Endothelial cell of umbilical vein (primary cell): ENCODE results near the gene SIRT2. TPM values are rescaled to one million over a fixed set of nuclear protein-coding genes. Genes with fewer than 3 reads are reported as not detected.

ENCODE experiments used
- BruUV-seq: library from RNA; stranded (reverse); fragments of 400-500 nt; replicated peaks from 2 replicates; lab custom pipeline; 2021; lab: Mats Ljungman, UMichigan
- CTCF ChIA-PET: fragments of 300-600, 350-600 bp; sonication (Branson Sonifier 250); formaldehyde crosslinking; loops from one replicate; lab custom pipeline; 2021; ENCODE audit warnings: antibody characterized with exemption, inconsistent platforms; lab: Charles Lee
- POLR2A ChIA-PET: fragments of 300-600, 350-600 bp; sonication (Branson Sonifier 250); formaldehyde crosslinking; loops from one replicate; lab custom pipeline; 2021; ENCODE audit warnings: antibody characterized with exemption, inconsistent platforms; lab: Charles Lee
- DNase-seq: peaks from one replicate; pipeline ENCODE4 v3.0.0-alpha.2; 2011; ENCODE audit warnings: low read depth, low spot score
- FAIRE-seq: peaks from 2 replicates; lab custom pipeline; 2011; peaks lifted over from hg19 to GRCh38; lab: Jason Lieb, UNC
- H2AFZ ChIP-seq: 2 replicates; pipeline ENCODE4 v1.6.0; 2012; ENCODE audit warnings: low read depth, low read length, control low read depth, inconsistent platforms
- H3K27ac ChIP-seq: 2 replicates; pipeline ENCODE4 v1.5.1; 2011; ENCODE audit warnings: low read depth, mild to moderate bottlenecking, control low read depth, low read length, moderate library complexity; ENCODE audit not compliant: insufficient read depth
- H3K27me3 ChIP-seq, 2 experiments: 2 replicates each; pipeline versions ENCODE4 v1.6.0 to v1.6.1; 2011; ENCODE audit warnings: low read length in 2 of 2, mixed read lengths in 1 of 2; ENCODE audit not compliant: control insufficient read depth in 2 of 2, insufficient read depth in 2 of 2
- H3K36me3 ChIP-seq, 2 experiments: 2 replicates in 1 of 2; 3 replicates in 1 of 2; pipeline ENCODE4 v1.5.1; 2011; ENCODE audit warnings: low read length in 2 of 2, mild to moderate bottlenecking in 1 of 2, moderate library complexity in 1 of 2; ENCODE audit not compliant: control insufficient read depth in 2 of 2, insufficient read depth in 2 of 2; ENCODE audit errors: extremely low read depth in 1 of 2
- H3K4me1 ChIP-seq: 3 replicates; pipeline ENCODE4 v1.5.1; 2011; ENCODE audit warnings: mild to moderate bottlenecking, low read length; ENCODE audit not compliant: control insufficient read depth, insufficient read depth; ENCODE audit errors: extremely low read depth
- H3K4me2 ChIP-seq: 2 replicates; pipeline ENCODE4 v1.6.1; 2011; ENCODE audit warnings: low read length, control low read depth, mixed read lengths; ENCODE audit not compliant: insufficient read depth
- H3K4me3 ChIP-seq, 3 experiments: fragments of 200-600 bp in 1 of 3; sonication (generic), shearing (Covaris generic) in 1 of 3; replicated peaks in 1 of 3; 2 replicates each; pipeline ENCODE4 v1.5.1; 2011 to 2016; ENCODE audit warnings: control low read depth in 3 of 3, low read length in 3 of 3, mild to moderate bottlenecking in 2 of 3, inconsistent platforms in 1 of 3, low read depth in 1 of 3, moderate library complexity in 1 of 3; ENCODE audit not compliant: insufficient read depth in 1 of 3
- H3K79me2 ChIP-seq: 2 replicates; pipeline ENCODE4 v1.6.0; 2012; ENCODE audit warnings: low read length, inconsistent platforms; ENCODE audit not compliant: control insufficient read depth, insufficient read depth
- H3K9ac ChIP-seq: replicated peaks from 2 replicates; pipeline ENCODE3; 2011; ENCODE audit warnings: low read length, control low read depth; ENCODE audit not compliant: insufficient read depth; ENCODE audit errors: extremely low read depth
- H3K9me1 ChIP-seq: replicated peaks from 3 replicates; pipeline ENCODE4 v1.6.0; 2011; ENCODE audit warnings: mild to moderate bottlenecking, low read length; ENCODE audit not compliant: control insufficient read depth, insufficient read depth; ENCODE audit errors: extremely low read depth
- H3K9me3 ChIP-seq: replicated peaks from 2 replicates; pipeline ENCODE4 v1.5.1; 2012; ENCODE audit warnings: low read length, inconsistent platforms; ENCODE audit not compliant: control insufficient read depth, insufficient read depth
- H4K20me1 ChIP-seq: replicated peaks from 2 replicates; pipeline ENCODE3; 2011; ENCODE audit warnings: mild to moderate bottlenecking, low read length; ENCODE audit not compliant: control insufficient read depth, insufficient read depth; ENCODE audit errors: extremely low read depth
- EZH2 ChIP-seq: IDR thresholded peaks from 2 replicates; pipeline ENCODE4 v1.6.1; 2012; ENCODE audit warnings: borderline replicate concordance, low read depth, mild to moderate bottlenecking, moderate library complexity, low read length, inconsistent platforms; ENCODE audit not compliant: severe bottlenecking
- FOS ChIP-seq: IDR thresholded peaks from 2 replicates; pipeline ENCODE4 v1.6.1; 2011; ENCODE audit warnings: mild to moderate bottlenecking, low read length, moderate library complexity, borderline replicate concordance; ENCODE audit not compliant: insufficient read depth
- GATA2 ChIP-seq: IDR thresholded peaks from 2 replicates; pipeline ENCODE4 v1.7.0; 2011; ENCODE audit warnings: low read depth, mild to moderate bottlenecking, moderate library complexity, mixed read lengths, low read length; ENCODE audit not compliant: insufficient read length, insufficient read depth
- JUN ChIP-seq: IDR thresholded peaks from 2 replicates; pipeline ENCODE4 v1.6.1; 2011; ENCODE audit warnings: borderline replicate concordance, low read depth; ENCODE audit not compliant: insufficient read length, insufficient read depth
- MYC ChIP-seq: IDR thresholded peaks from one replicate; pipeline ENCODE4 v1.6.1; 2011; ENCODE audit warnings: mild to moderate bottlenecking, low read depth, low read length
- POLR2A ChIP-seq: IDR thresholded peaks from 2 replicates; pipeline ENCODE4 v1.6.1; 2012; ENCODE audit warnings: low read depth, mild to moderate bottlenecking, control low read depth, low read length
- POLR2AphosphoS5 ChIP-seq: IDR thresholded peaks from 2 replicates; pipeline ENCODE4 v1.6.1; 2012; ENCODE audit warnings: low read depth, mild to moderate bottlenecking, control low read depth, low read length, moderate library complexity; ENCODE audit not compliant: insufficient read depth
- dilution Hi-C: fragments of 300-500 bp; cut with MboI; formaldehyde crosslinking; loops from one replicate; pipeline ENCODE4 v1.15.0; 2019; ENCODE audit warnings: low sequenced_read_pairs; ENCODE audit not compliant: extremely low pct_ligation_motif_present
- intact Hi-C: fragments of 100-400 bp; cut with micrococcal nuclease; formaldehyde crosslinking; loops from one replicate; pipeline ENCODE4 v1.10.0; 2022
- polyA plus RNA-seq, 4 experiments: library from polyadenylated mRNA; depleted of rRNA in 3 of 4; stranded (reverse) in 3 of 4; unstranded in 1 of 4; fragments of >200 nt; gene quantifications; 2 replicates each; pipeline versions ENCODE4 v1.2.1 to v1.2.3, GENCODE V29; 2011 to 2012; ENCODE audit warnings: missing spikeins in 1 of 4
- total RNA-seq: library from RNA; stranded (reverse); gene quantifications from 2 replicates; pipeline ENCODE4 v1.2.3, GENCODE V29; 2021
- TF ChIP-seq, protein P1 (sequence below), 2 donors: IDR thresholded peaks; 1 replicate in 1 of 2; 2 replicates in 1 of 2; pipeline ENCODE4 v1.5.1; 2011; ENCODE audit warnings: low read length in 2 of 2, mild to moderate bottlenecking in 2 of 2, moderate library complexity in 2 of 2, control low read depth in 1 of 2, inconsistent platforms in 1 of 2, low read depth in 1 of 2; ENCODE audit not compliant: insufficient read depth in 1 of 2; ENCODE audit errors: extremely low read depth in 1 of 2
- TF ChIP-seq, protein P2 (sequence below): IDR thresholded peaks from 2 replicates; pipeline ENCODE4 v1.6.1; 2011; ENCODE audit not compliant: insufficient read depth, insufficient read length

SIRT2 gene
- total and polyA plus RNA-seq, 2 donors (not counting 3 experiments of a cell fraction or from before 2014, with no cell fraction given), result 47.6 to 72.5 TPM

DNA sequence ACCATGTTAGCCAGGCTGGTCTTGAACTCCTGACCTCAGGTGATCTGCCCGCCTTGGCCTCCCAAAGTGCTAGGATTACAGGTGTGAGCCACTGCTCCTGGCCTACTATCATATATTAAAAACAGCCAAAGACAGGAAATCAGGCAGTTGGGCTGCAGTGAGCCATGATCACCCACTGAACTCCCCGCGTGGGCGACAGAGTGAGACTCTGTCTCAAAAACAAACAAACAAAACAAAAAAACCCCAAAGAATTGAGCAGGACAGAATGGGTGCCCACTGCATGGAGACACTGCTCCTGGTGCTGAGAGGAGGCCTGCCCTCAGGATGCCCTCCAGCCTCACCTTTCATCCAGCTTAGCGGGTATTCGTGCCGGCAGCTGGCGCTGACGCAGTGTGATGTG, 16.1 kb downstream of the SIRT2 start:
- no peak overlapping the region for H2AFZ ChIP-seq
- dilution Hi-C loops, result no loop called here
- intact Hi-C loops, result no loop called here
- H3K9me1 ChIP-seq, result no peaks in the 10 kb centered on the region
- H3K4me1 ChIP-seq, result peaks cover 4% of the 10 kb centered on the region
- no peak overlapping the region for H3K4me3 ChIP-seq
- no peaks in the 10 kb centered on the region for H3K9me3 ChIP-seq
- no TSS peak for BruUV-seq
- no peaks in the 10 kb centered on the region for H4K20me1 ChIP-seq
- H3K36me3 ChIP-seq, result peaks cover 0 to 9% of the 10 kb centered on the region in 2 experiments
- H3K9ac ChIP-seq, result no peak overlapping the region
- H3K4me2 ChIP-seq, result no peak overlapping the region
- FAIRE-seq (no peak), DNase-seq (no peak)
- ChIA-PET CTCF (no interaction called here), POLR2A (no interaction called here)
- no peak overlapping the region for H3K27ac ChIP-seq
- H3K79me2 ChIP-seq, result no peaks in the 10 kb centered on the region
- TF ChIP-seq MYC, result no peak
- TF ChIP-seq POLR2A, result no peak
- no peak for TF ChIP-seq POLR2AphosphoS5
- no peak for TF ChIP-seq GATA2
- no peak for TF ChIP-seq EZH2
- TF ChIP-seq JUN, result no peak
- TF ChIP-seq, protein P1, sequence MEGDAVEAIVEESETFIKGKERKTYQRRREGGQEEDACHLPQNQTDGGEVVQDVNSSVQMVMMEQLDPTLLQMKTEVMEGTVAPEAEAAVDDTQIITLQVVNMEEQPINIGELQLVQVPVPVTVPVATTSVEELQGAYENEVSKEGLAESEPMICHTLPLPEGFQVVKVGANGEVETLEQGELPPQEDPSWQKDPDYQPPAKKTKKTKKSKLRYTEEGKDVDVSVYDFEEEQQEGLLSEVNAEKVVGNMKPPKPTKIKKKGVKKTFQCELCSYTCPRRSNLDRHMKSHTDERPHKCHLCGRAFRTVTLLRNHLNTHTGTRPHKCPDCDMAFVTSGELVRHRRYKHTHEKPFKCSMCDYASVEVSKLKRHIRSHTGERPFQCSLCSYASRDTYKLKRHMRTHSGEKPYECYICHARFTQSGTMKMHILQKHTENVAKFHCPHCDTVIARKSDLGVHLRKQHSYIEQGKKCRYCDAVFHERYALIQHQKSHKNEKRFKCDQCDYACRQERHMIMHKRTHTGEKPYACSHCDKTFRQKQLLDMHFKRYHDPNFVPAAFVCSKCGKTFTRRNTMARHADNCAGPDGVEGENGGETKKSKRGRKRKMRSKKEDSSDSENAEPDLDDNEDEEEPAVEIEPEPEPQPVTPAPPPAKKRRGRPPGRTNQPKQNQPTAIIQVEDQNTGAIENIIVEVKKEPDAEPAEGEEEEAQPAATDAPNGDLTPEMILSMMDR (IDR thresholded peaks at IDR 0.05; ENCODE audit: extremely low read depth in 1 of 2, insufficient read depth in 1 of 2, low read depth in 1 of 2, low read length in 2 of 2), result no peak
- TF ChIP-seq FOS, result no peak
- TF ChIP-seq, protein P2, sequence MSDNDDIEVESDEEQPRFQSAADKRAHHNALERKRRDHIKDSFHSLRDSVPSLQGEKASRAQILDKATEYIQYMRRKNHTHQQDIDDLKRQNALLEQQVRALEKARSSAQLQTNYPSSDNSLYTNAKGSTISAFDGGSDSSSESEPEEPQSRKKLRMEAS, result no peak
- no peaks in the 10 kb centered on the region for H3K27me3 ChIP-seq
